PC-3 (cell line): ENCODE data around the gene CTSD. TPM values are rescaled to one million over a fixed set of nuclear protein-coding genes. Genes with fewer than 3 reads are reported as not detected.

Experiments
- ATAC-seq: fragments of 200-7000 bp; cut with Tn5 transposase; 2 replicates; pipeline ENCODE4 v1.9.1; 2020; ENCODE audit warnings: mild to moderate bottlenecking, moderate library complexity
- BruUV-seq: library from RNA; stranded (reverse); fragments of 400-500 nt; replicated peaks from 2 replicates; lab custom pipeline; 2021; lab: Mats Ljungman, UMichigan
- CTCF ChIA-PET: fragments of 300-600 bp; sonication (Branson Sonifier 250); formaldehyde crosslinking; loops from one replicate; lab custom pipeline; 2022; ENCODE audit warnings: antibody characterized with exemption; lab: Charles Lee
- POLR2A ChIA-PET: fragments of 300-600 bp; sonication (Branson Sonifier 250); formaldehyde crosslinking; loops from one replicate; lab custom pipeline; 2022; ENCODE audit warnings: antibody characterized with exemption; ENCODE audit not compliant: unreplicated experiment; lab: Charles Lee
- DNase-seq: peaks from one replicate; pipeline ENCODE4 v3.0.0-alpha.2; 2015
- H2AFZ ChIP-seq: fragments of 300-600 bp; sonication (generic); 2 replicates; pipeline ENCODE4 v1.6.0; 2016; ENCODE audit warnings: antibody characterized with exemption, low read length
- H3F3A ChIP-seq: fragments of 300-600 bp; sonication (generic); one replicate; pipeline ENCODE4 v1.6.0; 2017; ENCODE audit warnings: antibody characterized with exemption, low read length, control low read depth, mild to moderate bottlenecking; ENCODE audit not compliant: unreplicated experiment
- H3K27ac ChIP-seq: fragments of 300-600 bp; sonication (generic); 2 replicates; pipeline ENCODE4 v1.5.1; 2016; ENCODE audit warnings: mild to moderate bottlenecking, low read length
- H3K27me3 ChIP-seq: fragments of 300-600 bp; sonication (generic); 2 replicates; pipeline ENCODE4 v1.6.1; 2016; ENCODE audit warnings: low read length, mixed read lengths
- H3K36me3 ChIP-seq: fragments of 300-600 bp; sonication (generic); 2 replicates; pipeline ENCODE4 v1.6.1; 2016; ENCODE audit warnings: low read depth, mixed run types, low read length, mixed read lengths
- H3K4me1 ChIP-seq: fragments of 300-600 bp; sonication (generic); 2 replicates; pipeline ENCODE4 v1.5.1; 2016; ENCODE audit warnings: low read length; ENCODE audit not compliant: insufficient read depth
- H3K4me2 ChIP-seq: fragments of 300-600 bp; sonication (generic); 2 replicates; pipeline ENCODE4 v1.6.0; 2016; ENCODE audit warnings: low read length
- H3K4me3 ChIP-seq: fragments of 300-600 bp; sonication (generic); 2 replicates; pipeline ENCODE4 v1.5.1; 2016; ENCODE audit warnings: mild to moderate bottlenecking, low read length, mixed read lengths
- H3K79me2 ChIP-seq: fragments of 300-600 bp; sonication (generic); 2 replicates; pipeline ENCODE4 v1.6.1; 2017; ENCODE audit warnings: low read length, mixed read lengths
- H3K9ac ChIP-seq: fragments of 300-600 bp; sonication (generic); 2 replicates; pipeline ENCODE4 v1.6.0; 2016; ENCODE audit warnings: mild to moderate bottlenecking, low read length
- H3K9me2 ChIP-seq: fragments of 300-600 bp; sonication (generic); replicated peaks from 2 replicates; pipeline ENCODE4 v1.6.1; 2016; ENCODE audit warnings: mixed run types, low read length, mixed read lengths
- H3K9me3 ChIP-seq: fragments of 300-600 bp; sonication (generic); 2 replicates; pipeline ENCODE4 v1.6.1; 2016; ENCODE audit warnings: low read length, mixed read lengths
- H4K20me1 ChIP-seq: fragments of 300-600 bp; sonication (generic); 2 replicates; pipeline ENCODE4 v1.6.1; 2016; ENCODE audit warnings: low read length, mixed read lengths
- EZH2 ChIP-seq: fragments of 300-600 bp; sonication (generic); IDR thresholded peaks from one replicate; pipeline ENCODE4 v1.6.1; 2017; ENCODE audit warnings: antibody characterized with exemption, mild to moderate bottlenecking, low read length; ENCODE audit not compliant: unreplicated experiment
- EZH2phosphoT487 ChIP-seq: fragments of 300-600 bp; sonication (generic); IDR thresholded peaks from 2 replicates; pipeline ENCODE4 v1.6.1; 2018; ENCODE audit warnings: mild to moderate bottlenecking, antibody characterized with exemption, low read length, borderline replicate concordance
- intact Hi-C: fragments of 100-400 bp; cut with micrococcal nuclease; formaldehyde crosslinking; loops from 2 replicates; pipeline ENCODE4 v1.9.0; 2023
- total RNA-seq: library from RNA; depleted of rRNA; stranded (reverse); fragments of >200 nt; gene quantifications from 2 replicates; pipeline ENCODE4 v1.2.3, GENCODE V29; 2014
- TF ChIP-seq, protein P1 (sequence below): fragments of 300-600 bp; sonication (generic); conservative IDR thresholded peaks from 2 replicates; pipeline ENCODE4 v1.5.1; 2017; ENCODE audit warnings: antibody characterized with exemption, low read depth, mild to moderate bottlenecking, low read length

Gene CTSD
- total RNA-seq, 1 experiment from 2014 or later: 308 TPM

DNA sequence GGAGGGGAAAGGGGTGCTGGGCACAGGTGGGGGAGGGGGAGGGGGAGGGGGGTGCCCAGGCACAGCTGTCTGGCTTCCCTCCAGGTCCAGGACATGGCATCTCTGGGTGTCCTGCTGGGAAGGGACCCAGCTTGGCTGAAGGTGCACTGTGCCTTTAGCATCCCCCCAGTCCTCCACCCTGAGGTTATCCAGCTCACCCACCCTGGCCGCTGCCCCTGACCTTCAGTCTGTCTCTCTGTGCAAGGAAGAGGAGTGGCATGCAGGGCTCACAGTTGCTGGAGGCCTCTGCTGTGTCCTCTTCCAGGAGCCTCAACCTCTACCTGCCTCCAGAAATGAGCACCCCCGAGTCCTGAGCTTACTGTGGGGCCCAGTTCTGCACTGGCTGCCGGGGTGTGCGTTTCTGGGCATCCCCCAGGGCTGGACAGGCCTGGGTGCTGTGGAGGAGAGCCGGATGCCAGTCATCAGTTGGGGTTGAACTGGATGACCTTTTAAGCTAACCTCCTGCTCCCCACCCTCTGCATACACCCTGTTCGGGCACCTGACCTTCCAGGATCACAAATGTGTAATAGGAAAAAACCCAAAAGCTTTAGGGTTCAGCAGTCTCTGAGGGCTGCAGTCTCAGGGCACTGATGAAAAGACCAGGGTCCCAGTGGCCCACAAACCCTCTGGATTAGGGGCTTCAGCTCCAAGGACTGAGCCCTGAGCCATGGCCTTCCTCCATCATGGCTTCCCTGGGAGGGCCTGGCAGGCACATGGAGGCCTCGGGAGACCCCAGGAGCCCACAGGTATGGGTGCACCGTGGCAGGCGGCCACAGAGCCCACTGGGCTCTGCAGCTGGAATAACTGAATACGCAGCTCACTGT lies 9.6 kb upstream of the CTSD start:
- CTCF ChIA-PET: no interaction called here
- no TSS peak for BruUV-seq
- H3K4me1 ChIP-seq: peaks cover 38% of the 10 kb centered on the region
- intact Hi-C loops: no loop called here
- no peaks in the 10 kb centered on the region for H3F3A ChIP-seq
- H3K9me2 ChIP-seq: no peaks in the 10 kb centered on the region
- TF ChIP-seq EZH2 (no peak), EZH2phosphoT487 (no peak)
- TF ChIP-seq, protein P1, sequence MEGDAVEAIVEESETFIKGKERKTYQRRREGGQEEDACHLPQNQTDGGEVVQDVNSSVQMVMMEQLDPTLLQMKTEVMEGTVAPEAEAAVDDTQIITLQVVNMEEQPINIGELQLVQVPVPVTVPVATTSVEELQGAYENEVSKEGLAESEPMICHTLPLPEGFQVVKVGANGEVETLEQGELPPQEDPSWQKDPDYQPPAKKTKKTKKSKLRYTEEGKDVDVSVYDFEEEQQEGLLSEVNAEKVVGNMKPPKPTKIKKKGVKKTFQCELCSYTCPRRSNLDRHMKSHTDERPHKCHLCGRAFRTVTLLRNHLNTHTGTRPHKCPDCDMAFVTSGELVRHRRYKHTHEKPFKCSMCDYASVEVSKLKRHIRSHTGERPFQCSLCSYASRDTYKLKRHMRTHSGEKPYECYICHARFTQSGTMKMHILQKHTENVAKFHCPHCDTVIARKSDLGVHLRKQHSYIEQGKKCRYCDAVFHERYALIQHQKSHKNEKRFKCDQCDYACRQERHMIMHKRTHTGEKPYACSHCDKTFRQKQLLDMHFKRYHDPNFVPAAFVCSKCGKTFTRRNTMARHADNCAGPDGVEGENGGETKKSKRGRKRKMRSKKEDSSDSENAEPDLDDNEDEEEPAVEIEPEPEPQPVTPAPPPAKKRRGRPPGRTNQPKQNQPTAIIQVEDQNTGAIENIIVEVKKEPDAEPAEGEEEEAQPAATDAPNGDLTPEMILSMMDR: no peak
- H3K9ac ChIP-seq: no peak overlapping the region
- POLR2A ChIA-PET: no interaction called here
- no peak overlapping the region for H3K4me3 ChIP-seq
- peak overlapping the region; percentile 19; the same call in 1 of the 2 replicates for H3K4me2 ChIP-seq
- no peaks in the 10 kb centered on the region for H3K27me3 ChIP-seq
- no peaks in the 10 kb centered on the region for H3K36me3 ChIP-seq
- H3K9me3 ChIP-seq: no peaks in the 10 kb centered on the region
- ATAC-seq (peak; percentile 6; the same call in 1 of the 2 replicates), DNase-seq (no peak)
- H3K27ac ChIP-seq: no peak overlapping the region
- H3K79me2 ChIP-seq: no peaks in the 10 kb centered on the region
- no peak overlapping the region for H2AFZ ChIP-seq
- H4K20me1 ChIP-seq: no peaks in the 10 kb centered on the region

DNA sequence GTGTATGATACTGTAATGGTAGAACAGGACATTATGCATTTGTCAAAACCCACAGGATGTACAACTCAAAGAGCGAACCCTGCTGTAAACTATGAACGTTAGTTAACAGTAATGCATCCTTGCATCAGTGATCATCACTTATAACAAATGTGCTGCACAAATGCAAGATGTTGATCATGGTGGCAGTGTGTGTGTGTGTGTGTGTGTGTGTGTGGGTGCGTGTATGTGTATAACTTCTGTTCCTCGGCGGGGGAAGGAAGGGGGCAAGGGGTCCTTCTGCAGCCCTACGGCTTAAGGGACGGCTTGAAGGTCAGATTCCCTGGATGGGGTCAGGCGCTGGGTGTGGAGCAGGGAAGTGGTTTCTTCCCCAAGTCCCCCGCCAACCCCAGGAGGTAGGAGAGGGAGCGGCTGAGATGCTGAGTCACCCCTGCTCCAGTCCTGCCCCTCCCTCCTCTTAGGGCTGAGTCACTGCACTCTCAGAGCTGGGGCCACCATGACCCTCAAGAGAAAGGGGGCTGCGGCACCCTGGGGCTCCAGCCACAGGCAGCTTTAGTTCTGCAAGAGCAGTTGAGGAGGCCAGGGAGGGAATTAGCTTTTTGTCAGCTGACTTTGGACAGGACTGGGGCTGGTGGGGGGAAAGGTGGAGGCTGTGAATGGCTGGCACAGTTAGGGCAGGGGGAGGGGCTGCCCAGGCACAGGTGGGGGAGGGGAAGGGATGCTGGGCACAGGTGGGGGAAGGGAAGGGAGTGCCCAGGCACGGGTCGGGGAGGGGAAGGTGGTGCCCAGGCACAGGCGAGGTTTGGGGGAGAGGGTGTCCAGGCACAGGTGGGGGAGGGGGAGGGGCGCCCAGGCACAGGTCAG lies 8.8 kb upstream of the CTSD start:
- ATAC-seq: peak; percentile 98
- peak overlapping the region; percentile 53; the same call in 1 of the 2 replicates for H3K4me3 ChIP-seq
- ChIA-PET CTCF (interaction anchor here (0.5 to 1.0 kb wide), 3 partner anchors 54 to 110 kb away, joined by 3 to 8 read pairs (median 4); no protein-coding TSS in a partner anchor), POLR2A (no interaction called here)
- H3K9me2 ChIP-seq: no peaks in the 10 kb centered on the region
- no peaks in the 10 kb centered on the region for H3K27me3 ChIP-seq
- no peaks in the 10 kb centered on the region for H3K79me2 ChIP-seq
- no peaks in the 10 kb centered on the region for H3K9me3 ChIP-seq
- intact Hi-C loops: no loop called here
- H3K36me3 ChIP-seq: no peaks in the 10 kb centered on the region
- peak overlapping the region; percentile 66 for H2AFZ ChIP-seq
- no peaks in the 10 kb centered on the region for H4K20me1 ChIP-seq
- peaks cover 32% of the 10 kb centered on the region for H3K4me1 ChIP-seq
- no peaks in the 10 kb centered on the region for H3F3A ChIP-seq
- TF ChIP-seq EZH2phosphoT487: no peak
- TF ChIP-seq EZH2: no peak
- TF ChIP-seq, protein P1: no peak
- BruUV-seq: no TSS peak
- DNase-seq: peak; percentile 85
- H3K4me2 ChIP-seq: peak overlapping the region; percentile 89
- H3K9ac ChIP-seq: peak overlapping the region; percentile 37
- H3K27ac ChIP-seq: peak overlapping the region; percentile 82
